Measurements from ENCODE around the gene PRKCA. TPM values are rescaled to one million over a fixed set of nuclear protein-coding genes. Genes with fewer than 3 reads are reported as not detected.

Gene PRKCA
- total and polyA plus RNA-seq, 4 donors = 3.0 to 14.1 (median 5.4) TPM

- Histone ChIP-seq H3K4me3 (ENCODE audit: low read depth in 1 of 3, low read length in 3 of 3) (no peak overlapping the region), H3K36me3 (ENCODE audit: control insufficient read depth in 4 of 4, insufficient read depth in 3 of 4, low read depth in 1 of 4, low read length in 3 of 4) (no peaks in the 10 kb centered on the region), H3K27ac (ENCODE audit: low read depth in 1 of 2, low read length in 2 of 2) (no peak overlapping the region), H3K9ac (ENCODE audit: low read depth in 1 of 2, low read length in 2 of 2) (no peak overlapping the region), H3K27me3 (ENCODE audit: control insufficient read depth in 4 of 4, insufficient read depth in 4 of 4, low read length in 3 of 4) (no peaks in the 10 kb centered on the region), H3K4me1 (ENCODE audit: control insufficient read depth in 4 of 4, insufficient read depth in 4 of 4, low read length in 3 of 4) (peaks cover 5 to 23% (median 11%) of the 10 kb centered on the region in 4 donors), H3K9me3 (ENCODE audit: control insufficient read depth in 4 of 4, low read length in 3 of 4) (no peaks in the 10 kb centered on the region)
- WGBS = 62% methylated on average over 4 of the region's 4 CpGs
- DNase-seq (ENCODE audit: low spot score) = no peak
- TF ChIP-seq ATF3 (IDR thresholded peaks at IDR 0.05) (no peak), NR2F2 (IDR thresholded peaks at IDR 0.05) (no peak), REST (IDR thresholded peaks at IDR 0.05) (no peak), RXRA (IDR thresholded peaks at IDR 0.05) (no peak), GABPA (IDR thresholded peaks at IDR 0.05 in 1 of 2, conservative IDR thresholded peaks at IDR 0.05 in 1 of 2) (no peak), YY1 (IDR thresholded peaks at IDR 0.05) (no peak), TAF1 (conservative IDR thresholded peaks at IDR 0.05) (no peak), ZBTB33 (IDR thresholded peaks at IDR 0.05) (no peak), HNF4A (conservative IDR thresholded peaks at IDR 0.05) (no peak), JUND (IDR thresholded peaks at IDR 0.05) (no peak), FOXA1 (IDR thresholded peaks at IDR 0.05) (no peak)
These were observed 191.0 kb downstream of the PRKCA start for GRCh38 chr17:66493283-66494019.

- no peak overlapping the region for H3K4me3 ChIP-seq (ENCODE audit: low read depth in 1 of 3, low read length in 3 of 3)
- WGBS = 70% methylated on average over 5 of the region's 5 CpGs
- no peaks in the 10 kb centered on the region for H3K36me3 ChIP-seq (ENCODE audit: control insufficient read depth in 4 of 4, insufficient read depth in 3 of 4, low read depth in 1 of 4, low read length in 3 of 4)
- no peaks in the 10 kb centered on the region for H3K27me3 ChIP-seq (ENCODE audit: control insufficient read depth in 4 of 4, insufficient read depth in 4 of 4, low read length in 3 of 4)
- H3K9ac ChIP-seq (ENCODE audit: low read depth in 1 of 2, low read length in 2 of 2) = no peak overlapping the region
- TF ChIP-seq TAF1 (conservative IDR thresholded peaks at IDR 0.05) = no peak
- no peak for TF ChIP-seq YY1 (IDR thresholded peaks at IDR 0.05)
- TF ChIP-seq NR2F2 (IDR thresholded peaks at IDR 0.05) = no peak
- no peak for TF ChIP-seq MAX (IDR thresholded peaks at IDR 0.05)
- TF ChIP-seq JUND (IDR thresholded peaks at IDR 0.05) = no peak
- TF ChIP-seq SP1 (IDR thresholded peaks at IDR 0.05) = no peak
- no peak for TF ChIP-seq ZBTB33 (IDR thresholded peaks at IDR 0.05)
- no peak for TF ChIP-seq EGR1 (IDR thresholded peaks at IDR 0.05; ENCODE audit: low read depth in 2 of 2)
- TF ChIP-seq RXRA (IDR thresholded peaks at IDR 0.05) = no peak
- no peak for TF ChIP-seq RAD21 (IDR thresholded peaks at IDR 0.05)
- no peak for TF ChIP-seq HNF4G (IDR thresholded peaks at IDR 0.05)
- TF ChIP-seq HNF4A (conservative IDR thresholded peaks at IDR 0.05) = no peak
- no peak for TF ChIP-seq FOXA1 (IDR thresholded peaks at IDR 0.05)
- TF ChIP-seq FOXA2 (IDR thresholded peaks at IDR 0.05) = no peak
- H3K27ac ChIP-seq (ENCODE audit: low read depth in 1 of 2, low read length in 2 of 2) = no peak overlapping the region
- no peak for DNase-seq (ENCODE audit: low spot score)
- peaks cover 3 to 19% (median 9%) of the 10 kb centered on the region in 4 donors for H3K4me1 ChIP-seq (ENCODE audit: control insufficient read depth in 4 of 4, insufficient read depth in 4 of 4, low read length in 3 of 4)
- no peaks in the 10 kb centered on the region for H3K9me3 ChIP-seq (ENCODE audit: control insufficient read depth in 4 of 4, low read length in 3 of 4)
These were observed 191.8 kb downstream of the PRKCA start for GRCh38 chr17:66494023-66494803.

Data from liver (tissue), 9 donors.